Bone marrow (tissue), 2 donors: ENCODE measurements around the gene DGCR6L.
"Not testable (repeated sequence)": the region's sequence is repeated elsewhere in the genome, so short reads cannot be mapped to it uniquely, and the experiment has no call there.

Experiments
- DNase-seq, 2 donors: peaks; one replicate each; lab custom pipeline; 2025; lab: John Stamatoyannopoulos, UW

Gene DGCR6L

DNA sequence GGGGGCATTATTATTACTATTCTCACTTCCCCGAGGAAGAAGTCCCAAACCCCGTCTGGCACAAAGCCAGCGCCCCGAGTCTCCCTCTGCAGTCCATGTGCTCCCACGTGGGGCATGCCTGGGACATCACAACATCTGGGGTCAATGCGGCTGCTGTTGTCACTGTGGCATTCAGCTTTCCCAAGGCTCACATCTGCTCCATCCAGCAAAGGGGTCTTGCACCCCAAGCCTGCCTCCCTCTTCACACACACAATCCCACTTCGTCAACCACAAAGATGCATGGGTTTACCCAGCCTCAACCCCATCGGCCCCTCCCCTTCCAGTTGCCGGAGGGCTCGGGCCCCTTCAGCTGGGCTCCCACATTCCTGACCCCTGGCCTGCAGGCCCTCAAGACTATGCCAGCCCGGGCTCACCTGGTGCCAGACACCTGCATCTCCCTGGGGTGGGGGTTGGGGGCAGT, 28.2 kb downstream of the DGCR6L start:
- no peak for DNase-seq

DNA sequence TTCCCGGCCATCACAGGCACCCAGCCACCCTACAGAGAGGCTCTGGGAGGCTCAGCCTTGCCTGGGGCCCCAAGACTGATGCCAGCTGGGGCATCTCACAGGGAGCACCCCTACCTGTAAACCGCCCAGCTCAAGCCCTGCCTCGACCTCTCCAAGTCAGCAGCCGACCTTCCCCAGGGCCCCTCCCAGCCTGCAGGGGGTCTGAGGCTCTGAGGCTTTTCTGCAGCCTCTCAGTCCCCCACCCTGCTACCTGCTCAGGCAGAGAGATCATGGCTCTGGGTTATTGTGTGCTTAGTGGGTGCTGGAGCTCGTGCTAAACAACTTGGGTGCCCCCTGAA, 28.6 kb downstream of the DGCR6L start:
- DNase-seq, result no peak

DNA sequence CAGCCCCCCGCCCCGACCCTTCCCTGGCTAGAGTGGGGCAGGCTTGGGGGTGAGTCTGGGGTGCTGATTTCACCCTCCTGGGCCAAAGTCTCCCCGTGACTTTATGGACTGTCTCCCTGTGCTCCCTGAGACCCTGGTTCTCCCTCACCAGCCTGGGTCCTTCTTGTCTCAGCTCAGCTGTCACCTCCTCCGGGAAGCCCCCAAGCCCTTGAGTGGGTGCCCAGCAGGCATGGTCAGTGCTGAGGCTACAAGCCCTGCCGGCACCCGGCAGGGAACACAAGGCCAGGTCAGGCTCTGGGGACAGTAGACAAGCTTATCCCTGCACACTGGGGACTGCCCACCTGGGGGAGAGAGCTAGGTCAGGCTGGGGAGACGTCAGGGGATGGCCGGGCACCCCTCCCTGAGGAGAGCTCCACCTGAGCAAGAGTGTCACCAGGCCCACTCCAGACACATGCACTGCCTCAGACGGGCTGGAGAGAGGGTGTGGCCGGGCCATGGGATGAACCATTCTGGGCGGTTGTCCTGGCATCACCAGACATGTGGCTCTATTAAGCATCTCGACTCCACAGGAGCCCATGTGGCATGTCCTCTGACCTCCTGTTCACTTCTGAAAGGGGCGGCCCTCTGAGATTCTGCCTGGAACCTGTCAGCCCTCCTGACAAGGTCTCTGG, 29.1 kb downstream of the DGCR6L start:
- DNase-seq, result no peak

DNA sequence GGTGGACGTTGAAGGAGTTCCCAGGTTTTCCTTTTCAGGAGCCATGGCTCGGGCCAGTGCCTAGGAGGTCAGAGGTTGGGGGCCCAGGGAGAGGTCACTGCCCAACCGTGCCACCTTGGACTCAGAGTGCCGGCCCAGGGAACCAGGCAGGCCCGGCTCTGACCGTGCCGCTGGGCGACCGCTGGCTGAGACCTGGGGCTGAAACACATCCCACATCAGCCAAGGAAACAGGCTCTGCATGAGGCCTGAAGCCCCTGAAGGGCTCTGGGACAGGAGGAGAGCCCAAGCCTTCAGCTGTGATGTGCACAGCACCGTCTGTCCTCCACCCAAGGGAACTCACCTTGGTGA, 29.8 kb downstream of the DGCR6L start:
- DNase-seq, result no peak

DNA sequence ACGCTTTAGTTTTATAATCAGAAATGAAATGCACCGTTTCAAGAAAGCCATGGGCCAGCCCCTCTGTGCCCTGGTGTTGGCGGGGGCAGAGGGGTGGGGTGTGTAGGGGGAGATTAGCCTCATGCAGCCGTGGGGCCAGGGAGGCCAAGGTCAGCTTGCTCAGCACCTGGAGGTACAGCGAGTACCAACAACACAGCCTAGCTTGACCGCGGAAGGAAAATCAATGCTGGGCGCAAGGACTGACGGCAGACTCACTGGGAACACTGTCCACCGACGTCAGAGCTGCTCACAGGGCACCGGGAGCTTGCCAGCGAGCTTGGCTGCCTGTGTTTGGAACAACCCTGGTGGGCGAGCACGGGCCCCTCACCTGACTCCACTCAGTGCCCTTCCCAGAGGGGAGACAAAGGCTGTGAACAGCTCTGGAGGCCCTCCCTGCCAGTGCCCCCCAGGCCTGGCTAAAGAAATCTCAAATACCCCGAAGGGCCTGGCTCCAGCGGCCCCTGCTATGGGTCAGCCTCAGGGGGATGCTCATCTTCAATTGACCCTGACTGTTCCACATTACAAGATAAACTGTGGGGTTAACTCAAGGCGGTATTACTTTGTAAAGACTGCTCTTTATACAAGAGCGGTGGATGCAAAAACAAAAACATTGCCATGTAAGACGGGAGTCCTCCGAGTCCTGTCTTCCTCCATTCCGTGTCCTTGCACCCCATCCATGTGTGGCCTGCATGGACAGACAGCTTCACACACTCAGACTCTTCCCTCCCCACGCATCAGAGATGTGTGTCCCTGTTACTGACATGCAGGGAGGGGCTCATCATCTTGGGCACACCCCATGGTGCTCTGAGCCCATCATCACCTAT, 30.4 kb downstream of the DGCR6L start:
- DNase-seq, result not testable (repeated sequence)

DNA sequence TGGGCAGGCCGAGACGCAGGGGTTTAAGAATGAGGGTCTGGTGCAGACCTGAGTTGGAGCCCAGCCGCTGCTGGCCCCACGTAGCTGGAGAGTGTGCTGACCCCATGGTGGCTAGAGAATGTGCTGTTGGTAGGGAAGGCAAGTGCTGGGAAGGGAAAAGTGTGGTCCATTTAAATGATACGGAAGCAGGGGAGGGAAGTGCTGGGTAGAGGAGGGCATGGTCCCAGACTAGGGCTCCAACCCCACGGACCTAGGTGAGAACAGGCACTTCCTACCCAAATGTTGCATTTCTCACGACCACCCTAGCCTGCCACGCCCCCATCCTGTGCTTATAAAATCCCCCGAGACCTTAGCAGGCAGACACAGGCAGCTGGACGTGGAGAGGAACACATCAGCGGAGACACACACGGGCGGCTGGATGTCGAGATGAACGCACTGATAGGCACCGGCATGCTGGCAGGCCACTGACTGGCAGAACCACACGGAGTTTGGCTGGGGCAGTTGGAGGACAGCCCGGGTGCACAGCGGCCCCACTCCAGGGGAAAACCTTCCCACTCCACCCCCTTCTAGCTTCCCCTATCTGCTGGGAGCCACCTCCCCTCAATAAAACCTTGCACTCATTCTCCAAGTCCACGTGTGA, 33.0 kb downstream of the DGCR6L start:
- DNase-seq, result not testable (repeated sequence)

DNA sequence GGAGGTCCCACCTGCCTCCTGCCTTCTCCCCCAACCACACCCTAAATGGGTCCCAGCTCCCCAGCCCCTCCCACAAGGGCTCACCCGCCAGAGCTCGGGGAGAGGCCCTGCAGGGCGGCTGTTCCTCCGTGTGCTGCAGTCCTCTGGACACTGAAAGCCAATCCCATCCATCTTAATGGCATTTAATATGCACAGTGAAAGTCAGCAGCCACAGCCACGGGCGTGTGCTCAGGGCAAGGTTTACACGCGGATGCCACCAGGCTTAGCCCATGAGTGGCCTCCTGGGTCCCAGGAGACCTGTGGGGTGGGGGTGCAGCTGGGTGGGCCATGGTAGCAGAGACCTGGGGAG, 33.6 kb downstream of the DGCR6L start:
- not testable (repeated sequence) for DNase-seq

DNA sequence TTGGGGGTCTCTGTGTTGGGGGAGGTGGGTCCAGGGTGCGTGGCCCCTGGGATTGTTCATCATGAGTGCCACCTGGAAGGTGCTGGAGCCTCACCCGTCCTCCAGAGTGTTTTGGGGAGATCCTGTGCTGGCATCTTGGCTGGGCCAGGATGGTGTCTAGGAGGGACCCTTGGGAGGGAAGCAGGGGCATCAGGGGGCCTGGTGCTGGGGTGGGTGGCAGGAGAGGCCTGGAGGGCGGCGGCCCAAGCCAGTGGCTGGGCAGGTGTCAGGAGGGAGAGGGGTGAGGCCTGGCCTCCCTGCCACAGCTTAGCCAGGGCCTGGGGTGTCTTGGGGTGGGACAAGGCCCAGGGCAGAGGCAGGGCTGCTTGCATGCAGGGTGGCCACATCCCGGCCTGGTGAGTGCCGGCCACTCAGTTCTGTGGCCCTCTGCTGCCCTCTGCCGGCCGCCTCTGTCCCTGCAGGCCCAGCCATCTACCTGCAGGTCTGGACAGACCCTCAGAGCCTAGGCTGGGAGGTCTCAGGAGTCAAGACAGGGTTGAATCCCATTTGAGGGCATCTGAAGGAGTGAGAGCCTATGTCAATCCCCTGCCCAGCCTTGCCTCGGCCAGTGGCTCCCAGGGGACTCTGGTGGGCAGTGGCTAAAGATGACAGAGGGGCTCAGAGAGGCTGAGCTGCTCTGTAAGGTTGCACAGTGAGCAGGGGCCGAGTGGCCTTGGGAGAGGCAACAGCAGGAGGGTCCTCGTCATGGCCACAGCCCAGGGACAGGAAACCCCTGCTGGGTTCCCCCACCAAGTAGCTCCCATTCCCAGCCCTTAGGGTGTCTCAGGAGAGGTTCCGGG, 34.2 kb downstream of the DGCR6L start:
- DNase-seq, result peak in 1 of 2 donors; percentile 33

DNA sequence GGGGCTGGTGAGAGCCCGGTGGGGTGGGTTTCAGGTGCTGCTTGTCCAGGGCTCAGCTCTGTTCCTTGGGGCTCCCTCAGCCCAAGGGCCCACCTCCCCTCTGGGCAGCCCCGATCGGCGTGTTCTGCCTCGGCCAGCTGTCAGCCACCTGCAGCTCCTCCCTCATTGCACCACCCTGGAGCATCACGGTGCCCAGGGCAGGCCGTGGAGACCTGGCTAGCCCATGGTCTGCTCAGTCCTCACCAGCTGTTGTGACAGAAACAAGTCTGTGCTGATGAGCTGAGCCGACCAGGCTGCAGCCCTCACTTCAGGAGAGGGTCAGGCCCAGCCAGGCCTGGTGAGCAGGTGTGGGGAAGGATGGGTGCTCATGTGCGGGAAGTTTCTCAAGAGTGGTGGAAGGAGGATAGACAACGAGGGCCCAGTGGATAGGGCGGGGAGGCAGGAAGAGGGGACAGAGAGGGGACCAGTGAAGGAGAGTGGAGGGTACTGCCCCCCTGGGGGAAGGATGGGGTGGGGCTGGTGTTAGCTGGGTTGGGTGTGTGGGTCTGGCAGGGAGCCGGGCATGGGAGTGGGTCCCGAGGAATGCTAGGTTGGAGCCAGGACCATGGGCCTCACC, 35.3 kb downstream of the DGCR6L start:
- no peak for DNase-seq

DNA sequence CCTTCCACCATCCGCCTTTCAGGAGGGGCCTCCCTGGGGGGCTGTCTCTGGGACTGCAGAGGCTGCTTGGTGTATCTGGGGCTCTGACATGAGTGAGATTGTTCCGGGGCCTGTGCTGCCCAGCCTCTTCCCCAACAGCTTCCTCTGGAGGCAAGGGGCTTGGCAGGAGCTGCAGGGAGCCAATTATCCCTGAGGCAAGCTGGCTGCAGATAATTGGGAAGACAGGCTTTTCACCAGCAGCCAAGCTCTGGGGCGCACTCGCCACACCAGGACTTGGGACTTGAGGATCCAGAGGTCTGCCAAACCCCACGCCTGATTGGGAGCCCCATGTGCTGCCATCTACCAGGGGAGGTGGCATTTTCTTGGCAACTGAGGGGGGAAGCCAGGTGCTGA, 36.2 kb downstream of the DGCR6L start:
- DNase-seq, result no peak

DNA sequence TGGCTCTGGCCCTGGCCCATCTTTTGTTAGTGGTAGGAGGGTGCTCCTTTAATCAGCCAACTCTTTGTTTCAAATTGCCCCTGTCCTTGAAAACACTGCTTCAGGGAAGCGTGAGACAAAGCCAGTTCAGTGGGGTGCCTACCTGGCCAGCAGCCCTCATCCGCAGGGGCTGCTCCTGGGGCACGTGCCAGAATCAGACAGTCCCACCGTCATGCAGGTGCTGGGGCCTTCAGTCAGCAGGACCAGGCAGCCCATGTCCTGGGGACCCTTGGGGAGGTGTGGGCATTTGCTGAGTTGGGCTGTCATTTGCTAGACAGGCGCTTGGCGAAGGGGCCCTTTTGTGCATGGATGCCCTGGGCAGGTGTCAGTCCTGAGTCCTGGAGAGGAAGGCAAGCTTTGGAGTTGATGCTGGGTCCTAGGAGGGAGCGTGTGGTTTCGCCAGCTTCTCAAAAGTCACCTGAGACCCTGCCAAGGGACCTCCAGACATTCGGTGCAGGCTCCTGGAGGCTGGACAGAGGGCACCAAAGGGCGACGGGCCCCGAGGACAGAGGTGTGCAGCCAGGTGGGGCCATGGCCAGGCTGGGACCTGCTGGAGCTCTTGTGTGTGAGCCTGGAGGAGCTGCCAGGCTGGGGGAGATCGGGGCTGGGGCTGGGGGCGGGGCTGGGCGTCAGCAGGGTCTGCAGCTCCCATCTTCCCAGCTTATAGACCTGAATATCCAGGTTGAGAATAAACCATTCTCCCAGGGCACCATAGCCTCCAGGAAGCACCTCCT, 36.8 kb downstream of the DGCR6L start:
- DNase-seq, result no peak

DNA sequence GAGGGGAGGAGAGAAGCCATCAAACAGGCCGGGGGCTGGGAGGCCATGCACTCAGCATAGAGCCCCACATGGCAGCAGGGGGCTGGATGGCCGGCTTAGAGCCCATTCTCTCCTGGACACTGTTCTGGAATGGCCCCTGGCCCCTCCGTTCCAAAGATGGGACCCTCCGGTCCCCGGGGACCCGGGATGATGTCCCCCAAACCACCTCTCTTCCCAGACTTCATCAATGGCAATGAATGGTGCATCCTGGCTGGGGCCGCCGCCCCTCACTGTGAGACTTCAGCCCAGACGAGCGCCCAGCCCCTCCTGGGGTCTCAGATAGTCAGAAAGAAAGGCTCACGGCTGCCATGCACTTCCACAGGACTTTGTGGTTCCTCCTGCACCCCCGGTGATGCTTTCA, 38.0 kb downstream of the DGCR6L start:
- no peak for DNase-seq

DNA sequence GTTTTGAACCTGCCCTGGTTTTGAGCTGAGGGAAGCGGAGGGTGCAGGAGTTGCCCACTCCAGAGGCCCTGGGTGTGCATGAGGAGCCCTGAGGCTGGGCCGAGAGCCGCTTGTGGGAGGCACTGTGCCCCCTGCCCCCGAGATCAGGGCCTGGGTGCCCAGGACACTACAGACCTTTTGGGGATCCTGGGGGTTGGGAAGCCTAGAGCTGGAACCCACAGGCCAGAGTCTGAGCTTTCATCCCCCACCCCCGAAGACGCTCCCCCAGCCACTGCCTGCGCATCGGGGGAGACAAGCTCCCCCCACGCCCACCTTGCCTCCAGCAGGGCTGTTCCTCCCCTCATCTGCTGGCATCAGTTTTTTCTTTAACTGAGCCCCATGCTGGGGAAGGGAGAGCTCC, 38.4 kb downstream of the DGCR6L start:
- DNase-seq, result not testable (repeated sequence)

DNA sequence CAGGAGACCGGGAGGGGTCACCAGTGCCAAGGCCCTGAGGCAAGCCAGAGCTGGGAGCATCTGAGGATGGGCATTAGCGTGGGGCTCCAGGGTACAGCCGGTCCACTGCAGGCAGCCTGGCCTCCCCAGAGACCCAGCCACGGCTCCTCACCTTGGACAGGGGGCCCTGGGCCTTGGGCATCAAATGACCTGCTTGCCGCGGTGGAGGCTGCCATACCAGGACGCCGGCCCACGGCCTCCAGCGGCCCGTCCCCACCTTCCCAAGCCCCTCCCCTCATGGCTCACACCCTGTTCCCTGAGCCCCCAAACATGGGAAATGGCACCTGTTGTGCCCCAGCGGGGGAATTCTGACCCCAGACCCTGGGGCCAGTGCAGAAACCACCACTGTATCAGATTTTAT, 39.0 kb downstream of the DGCR6L start:
- DNase-seq, result no peak

DNA sequence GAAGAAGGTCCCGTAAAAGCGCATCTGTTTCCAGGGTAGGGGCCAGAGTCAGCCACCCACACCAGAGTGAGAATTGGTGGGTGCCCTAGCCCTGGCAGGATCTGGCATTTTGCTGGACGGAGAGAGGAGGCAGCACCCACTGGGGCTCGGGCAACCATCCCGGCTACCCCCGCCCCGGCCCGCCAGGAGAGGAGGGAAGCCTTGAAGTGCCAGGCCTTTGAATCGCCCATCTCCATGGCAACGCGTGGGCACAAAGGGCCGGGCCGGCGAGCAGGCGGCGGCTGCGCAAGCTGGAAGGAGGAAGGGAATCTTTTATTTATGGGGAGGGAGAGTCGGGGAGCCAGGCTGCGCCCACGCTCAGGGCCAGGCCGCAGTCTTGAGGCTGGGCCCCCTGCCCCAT, 39.7 kb downstream of the DGCR6L start:
- DNase-seq, result not testable (repeated sequence)

DNA sequence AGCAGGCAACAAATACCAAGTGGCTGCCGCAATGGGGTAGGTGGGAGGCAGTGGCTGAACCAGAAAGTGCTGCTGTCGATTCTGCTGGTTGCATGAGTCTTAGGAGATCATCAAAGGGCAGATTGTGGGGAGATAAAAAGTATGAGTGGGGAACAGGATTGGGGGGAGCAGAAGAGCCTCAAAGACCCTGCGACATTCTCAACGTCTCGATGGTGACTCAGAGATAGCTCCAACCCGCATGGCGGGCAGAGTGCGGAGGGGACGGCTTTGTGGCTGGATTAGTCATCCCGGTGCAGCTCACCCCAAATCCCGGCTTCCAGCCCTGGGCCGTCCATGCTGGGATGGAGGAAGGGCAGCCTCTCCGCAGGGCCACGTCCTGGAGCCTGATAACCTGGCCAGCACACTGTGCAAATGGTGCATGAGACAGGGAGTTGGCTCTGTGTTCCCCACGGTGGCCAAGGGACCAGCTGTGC, 40.2 kb downstream of the DGCR6L start:
- DNase-seq, result no peak

DNA sequence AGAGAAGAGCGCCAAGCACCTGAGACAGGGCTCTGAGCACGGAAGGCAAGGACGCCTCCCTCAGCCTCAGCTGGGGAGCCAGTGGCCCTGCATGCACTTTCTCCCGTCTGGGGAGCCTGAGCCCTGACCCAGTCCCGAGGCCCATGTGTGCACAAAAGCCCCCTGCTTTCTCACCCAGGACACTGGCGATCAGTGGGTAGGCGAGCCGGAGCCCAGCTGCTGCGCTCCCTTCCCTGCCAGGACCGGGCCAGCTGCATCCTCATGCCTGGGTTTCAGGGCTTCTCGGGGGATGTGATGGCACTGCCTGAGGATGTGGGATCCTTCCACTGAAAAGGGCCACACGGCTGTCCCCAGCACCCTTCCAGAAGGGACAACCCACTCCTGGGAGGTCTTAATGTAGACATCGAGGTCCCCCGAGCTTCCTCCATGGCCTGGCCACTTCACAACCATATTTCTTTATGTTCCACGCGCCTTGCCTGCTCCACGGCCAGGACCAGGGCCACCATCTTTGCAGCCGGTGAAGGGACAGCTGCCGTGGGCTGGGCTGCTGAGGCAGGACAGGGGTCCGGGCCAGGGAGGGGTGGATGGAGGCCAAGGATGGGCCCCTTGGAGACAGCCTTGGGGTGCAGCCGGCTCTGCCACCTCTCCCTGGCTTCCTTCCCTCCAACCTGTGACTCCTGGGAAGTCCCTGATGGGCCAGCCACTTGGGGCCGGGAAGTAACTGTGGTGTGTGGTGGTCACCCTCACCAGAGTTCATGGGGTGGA, 41.0 kb downstream of the DGCR6L start:
- not testable (repeated sequence) for DNase-seq

DNA sequence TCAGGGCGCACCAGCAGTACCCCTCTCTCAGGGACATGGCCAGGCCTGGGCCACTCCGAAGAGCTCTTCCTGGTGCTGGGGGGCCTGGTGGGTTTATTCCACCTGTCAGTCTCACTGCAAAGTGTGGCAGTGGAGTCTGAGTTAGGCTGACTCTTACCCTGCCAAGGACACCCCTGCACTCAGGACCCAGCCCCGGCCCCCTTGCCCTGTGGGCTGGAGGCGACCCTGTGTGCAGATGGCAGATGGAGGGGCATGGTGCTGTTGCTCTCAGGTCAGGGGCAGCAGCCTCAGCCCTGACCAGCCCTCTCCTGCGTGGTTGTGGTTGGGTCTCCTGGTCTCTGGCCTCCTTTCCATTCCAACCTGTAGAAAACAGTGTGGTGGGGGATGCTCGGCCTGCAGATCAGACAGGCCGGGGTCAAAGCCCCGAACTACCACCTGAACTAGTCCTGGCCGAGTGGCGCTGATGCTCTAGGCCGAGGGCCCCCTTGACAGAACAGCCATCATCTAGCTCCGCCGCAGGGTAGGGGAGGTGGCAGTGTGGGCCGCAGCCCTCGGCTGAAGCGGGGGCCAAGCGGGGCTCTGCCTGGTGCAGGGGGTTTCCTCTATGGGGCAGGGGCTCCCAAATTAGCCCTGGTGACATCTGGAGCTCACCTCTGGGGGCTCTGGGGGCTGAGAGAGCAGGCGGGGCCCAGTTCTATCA, 41.8 kb downstream of the DGCR6L start:
- not testable (repeated sequence) for DNase-seq

DNA sequence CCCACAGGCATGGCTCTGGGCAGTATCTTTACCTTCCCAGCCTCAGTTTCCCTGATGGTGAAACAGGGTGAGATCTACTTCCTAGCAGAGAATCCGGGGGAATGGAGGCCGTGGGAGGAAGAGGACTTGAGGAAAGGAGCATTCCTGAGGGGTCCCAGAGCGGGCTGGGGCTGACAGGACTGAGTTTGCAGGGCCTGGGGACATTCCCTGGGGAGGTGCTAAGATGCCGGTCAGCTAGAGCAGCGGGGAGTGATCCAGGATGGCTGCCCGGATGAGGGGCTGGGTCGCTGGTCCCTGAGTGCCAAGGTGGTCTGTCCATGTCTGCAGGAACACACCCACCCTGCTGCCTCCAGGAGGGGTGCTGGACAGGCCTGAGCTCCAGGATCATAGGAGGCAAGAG, 43.4 kb downstream of the DGCR6L start:
- DNase-seq, result no peak

DNA sequence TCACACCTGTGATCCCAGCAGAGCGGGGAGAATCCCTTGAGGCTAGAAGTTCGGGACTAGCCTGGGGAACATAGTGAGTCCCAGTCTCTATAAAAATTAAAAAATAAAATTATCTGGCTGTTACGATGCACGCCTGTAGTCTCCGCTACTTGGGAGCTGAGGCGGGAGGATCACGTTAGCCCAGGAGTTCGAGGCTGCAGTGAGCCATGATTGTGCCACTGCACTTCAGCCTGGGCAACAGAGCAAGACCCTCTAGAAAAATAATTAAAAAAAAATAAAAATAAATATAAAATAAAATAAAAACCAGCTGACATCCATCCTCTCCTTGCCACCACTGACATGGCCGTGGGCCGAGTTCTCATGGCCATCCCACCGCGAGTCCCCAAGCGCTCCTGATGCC, 44.0 kb downstream of the DGCR6L start:
- DNase-seq, result no peak
